GM13977 (cell line): ENCODE measurements around the gene C20orf96.
"Not testable (repeated sequence)": the region's sequence is repeated elsewhere in the genome, so short reads cannot be mapped to it uniquely, and the experiment has no call there.

ENCODE experiments used
- DNase-seq: peaks from one replicate; pipeline ENCODE4 v3.0.0; 2012; ENCODE audit warnings: low spot score
- in situ Hi-C: fragments of 300-500 bp; cut with MboI; formaldehyde crosslinking; loops from one replicate; pipeline ENCODE4 v1.12.0; 2022; ENCODE audit warnings: low sequenced_read_pairs, low pct_unique_long_range_greater_than_20kb, mixed read lengths, inconsistent platforms; ENCODE audit not compliant: unreplicated experiment
- TF ChIP-seq, protein P1 (sequence below): IDR thresholded peaks from 2 replicates; pipeline ENCODE4 v1.5.1; 2012; ENCODE audit warnings: mild to moderate bottlenecking, control low read depth; ENCODE audit not compliant: insufficient read depth; ENCODE audit errors: extremely low read depth, missing control alignments

Gene C20orf96, protein sequence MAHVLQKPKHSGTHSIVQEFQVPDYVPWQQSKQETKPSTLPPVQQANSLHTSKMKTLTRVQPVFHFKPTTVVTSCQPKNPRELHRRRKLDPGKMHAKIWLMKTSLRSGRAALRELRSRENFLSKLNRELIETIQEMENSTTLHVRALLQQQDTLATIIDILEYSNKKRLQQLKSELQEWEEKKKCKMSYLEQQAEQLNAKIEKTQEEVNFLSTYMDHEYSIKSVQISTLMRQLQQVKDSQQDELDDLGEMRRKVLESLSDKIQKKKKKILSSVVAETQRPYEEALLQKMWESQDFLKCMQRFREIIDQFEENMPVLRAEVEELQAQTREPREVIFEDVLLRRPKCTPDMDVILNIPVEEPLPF

DNA sequence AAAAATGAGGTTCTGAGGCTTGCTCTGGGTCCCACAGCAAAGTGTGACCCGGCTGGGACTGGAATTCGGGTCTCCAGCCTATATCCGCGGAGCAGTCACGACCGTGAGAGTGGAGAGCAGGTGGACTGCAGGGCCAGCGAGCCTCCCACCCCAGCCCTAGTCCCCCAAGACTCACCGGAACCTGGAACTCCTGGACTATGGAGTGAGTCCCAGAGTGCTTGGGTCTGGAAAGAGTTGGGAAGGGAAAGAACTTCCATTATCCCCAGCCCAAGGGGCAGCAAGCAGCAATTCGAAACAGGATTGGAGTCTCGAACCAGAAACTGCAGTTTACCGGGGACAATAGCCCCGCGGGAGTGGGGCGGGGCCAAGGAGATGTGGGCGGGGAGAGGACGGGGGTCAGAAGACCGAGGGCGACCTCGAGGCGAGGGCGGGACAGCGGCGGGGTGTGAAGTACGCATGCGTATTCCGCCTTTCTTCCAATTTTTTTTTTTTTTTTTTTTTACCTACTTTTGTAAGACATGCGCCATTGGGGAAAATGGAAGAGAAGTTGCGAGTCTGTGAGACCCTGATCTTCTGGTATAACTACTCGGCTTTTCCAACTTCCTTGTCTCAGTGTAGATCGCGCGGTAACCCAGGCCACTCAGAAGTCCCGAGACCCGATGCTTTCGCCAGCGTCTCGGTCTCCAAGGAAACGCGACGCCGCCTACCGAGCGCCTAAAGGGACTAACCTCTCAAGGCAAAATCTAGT, at the start of gene C20orf96:
C20orf96 (minus strand) TSS at position 667 of the 748 bp plus-strand sequence; CDS start at position 527, 140 bp downstream.
- TF ChIP-seq, protein P1, sequence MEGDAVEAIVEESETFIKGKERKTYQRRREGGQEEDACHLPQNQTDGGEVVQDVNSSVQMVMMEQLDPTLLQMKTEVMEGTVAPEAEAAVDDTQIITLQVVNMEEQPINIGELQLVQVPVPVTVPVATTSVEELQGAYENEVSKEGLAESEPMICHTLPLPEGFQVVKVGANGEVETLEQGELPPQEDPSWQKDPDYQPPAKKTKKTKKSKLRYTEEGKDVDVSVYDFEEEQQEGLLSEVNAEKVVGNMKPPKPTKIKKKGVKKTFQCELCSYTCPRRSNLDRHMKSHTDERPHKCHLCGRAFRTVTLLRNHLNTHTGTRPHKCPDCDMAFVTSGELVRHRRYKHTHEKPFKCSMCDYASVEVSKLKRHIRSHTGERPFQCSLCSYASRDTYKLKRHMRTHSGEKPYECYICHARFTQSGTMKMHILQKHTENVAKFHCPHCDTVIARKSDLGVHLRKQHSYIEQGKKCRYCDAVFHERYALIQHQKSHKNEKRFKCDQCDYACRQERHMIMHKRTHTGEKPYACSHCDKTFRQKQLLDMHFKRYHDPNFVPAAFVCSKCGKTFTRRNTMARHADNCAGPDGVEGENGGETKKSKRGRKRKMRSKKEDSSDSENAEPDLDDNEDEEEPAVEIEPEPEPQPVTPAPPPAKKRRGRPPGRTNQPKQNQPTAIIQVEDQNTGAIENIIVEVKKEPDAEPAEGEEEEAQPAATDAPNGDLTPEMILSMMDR: peak; percentile 12
- in situ Hi-C loops: no loop called here
- DNase-seq: peak; percentile 96

DNA sequence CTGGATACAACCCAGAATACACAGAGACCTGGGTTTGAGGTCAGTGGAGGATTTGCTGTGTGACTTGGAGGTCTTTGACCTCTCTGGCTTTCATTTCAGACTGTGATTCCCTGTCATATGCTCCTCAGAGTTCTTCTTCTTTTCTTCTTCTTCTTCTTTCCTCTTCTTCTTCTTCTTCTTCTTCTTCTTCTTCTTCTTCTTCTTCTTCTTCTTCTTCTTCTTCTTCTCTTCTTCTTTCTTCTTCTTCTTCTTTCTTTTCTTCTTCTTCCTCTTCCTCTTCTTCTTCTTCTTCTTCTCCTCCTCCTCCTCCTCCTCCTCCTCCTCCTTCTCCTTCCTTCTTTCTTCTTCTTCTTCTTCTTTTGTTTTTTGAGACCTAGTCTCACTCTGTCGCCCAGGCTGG, 45.5 kb upstream of the C20orf96 start:
- in situ Hi-C loops: loop anchor here (10.0 kb wide), 1 partner anchor 111 kb away; the partner anchor contains the start of gene DEFB129
- DNase-seq: not testable (repeated sequence)

DNA sequence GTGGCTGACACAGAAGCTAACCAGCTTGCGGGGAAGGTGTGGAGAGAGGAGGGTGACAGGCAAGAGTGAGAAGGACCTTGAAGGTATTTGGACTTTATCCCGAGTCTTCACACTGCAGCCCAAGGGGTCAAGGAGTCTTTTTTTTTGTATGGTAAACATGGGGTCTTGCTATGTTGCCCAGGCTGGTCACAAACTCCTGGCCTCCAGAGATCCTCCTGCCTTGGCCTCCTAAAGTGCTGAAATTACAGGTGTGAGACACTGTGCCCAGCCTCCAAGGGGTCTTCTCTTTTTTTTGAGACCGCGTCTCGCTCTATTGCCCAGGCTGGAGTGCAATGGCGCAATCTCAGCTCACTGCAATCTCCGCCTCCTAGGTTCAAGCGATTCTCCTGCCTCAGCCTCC, 44.0 kb upstream of the C20orf96 start:
- DNase-seq: no peak
- TF ChIP-seq, protein P1: no peak
- in situ Hi-C loops: loop anchor here (10.0 kb wide), 1 partner anchor 110 kb away; the partner anchor contains the start of gene DEFB129

DNA sequence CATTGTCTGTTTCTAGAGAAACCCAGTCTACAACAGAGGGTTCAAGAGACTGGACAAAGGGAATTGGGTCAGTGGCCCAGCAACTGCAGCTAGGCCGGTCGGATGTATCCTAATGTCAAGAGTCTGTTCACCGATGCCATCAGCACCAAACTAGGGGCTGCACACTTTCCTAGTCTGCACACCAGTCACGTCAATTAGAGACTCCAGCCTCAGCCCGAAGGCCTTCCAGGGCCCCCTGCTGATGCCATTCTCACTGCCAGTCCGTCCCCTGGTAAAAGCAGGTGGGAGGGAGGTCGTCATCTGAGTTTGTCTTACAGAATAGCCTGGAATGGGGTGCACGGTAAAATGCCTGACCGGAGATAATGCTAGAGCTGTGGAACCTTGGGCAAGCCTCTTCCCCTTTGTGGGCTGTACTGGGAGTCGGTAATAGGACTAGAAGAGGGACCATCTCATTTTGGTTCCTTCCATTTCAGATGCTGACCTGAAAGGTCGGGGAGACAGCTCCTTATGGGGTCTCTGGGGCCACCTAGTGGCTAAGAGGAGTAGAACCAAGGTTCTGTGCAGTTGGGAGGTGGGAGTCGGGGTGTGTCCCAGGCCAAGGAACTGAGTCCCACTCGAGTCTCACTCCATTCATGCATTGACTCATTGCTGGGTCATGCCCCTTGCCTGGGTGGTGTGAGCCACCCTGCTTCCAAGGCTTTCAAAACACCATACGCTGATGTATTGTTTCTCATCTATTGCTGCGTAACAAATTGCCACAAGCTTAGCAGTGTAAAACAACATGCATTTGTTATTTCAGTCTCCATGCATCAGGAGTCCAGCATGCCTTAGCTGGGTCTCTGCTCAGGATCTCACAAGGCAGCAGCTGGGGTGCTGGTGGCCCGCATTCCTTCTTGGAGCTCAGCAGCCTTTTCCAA, 39.9 kb upstream of the C20orf96 start:
- TF ChIP-seq, protein P1: peak; percentile 81
- in situ Hi-C loops: loop anchor here (10.0 kb wide), 1 partner anchor 106 kb away; the partner anchor contains the start of gene DEFB129
- DNase-seq: peak; percentile 83

DNA sequence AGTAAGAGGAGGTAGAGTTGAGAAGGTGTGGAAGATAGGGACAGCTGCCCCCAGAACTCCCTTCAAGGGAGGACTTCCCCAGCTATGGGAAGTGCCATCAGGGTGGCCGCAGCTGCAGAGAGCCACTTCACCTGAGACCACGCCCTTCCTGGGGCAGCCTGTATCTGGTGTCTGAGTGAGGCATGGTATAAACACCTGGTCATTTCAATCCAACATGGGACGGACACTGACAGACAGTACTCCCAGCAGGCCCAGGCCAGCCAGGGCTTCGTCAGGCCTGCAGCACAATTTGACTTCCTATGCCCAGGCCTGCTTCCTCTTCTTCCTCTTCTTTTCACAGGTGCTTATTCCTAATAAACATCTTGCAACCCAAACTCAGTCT, 39.3 kb upstream of the C20orf96 start:
- no peak for DNase-seq
- TF ChIP-seq, protein P1: no peak
- in situ Hi-C loops: loop anchor here (10.0 kb wide), 1 partner anchor 105 kb away; the partner anchor contains the start of gene DEFB129

DNA sequence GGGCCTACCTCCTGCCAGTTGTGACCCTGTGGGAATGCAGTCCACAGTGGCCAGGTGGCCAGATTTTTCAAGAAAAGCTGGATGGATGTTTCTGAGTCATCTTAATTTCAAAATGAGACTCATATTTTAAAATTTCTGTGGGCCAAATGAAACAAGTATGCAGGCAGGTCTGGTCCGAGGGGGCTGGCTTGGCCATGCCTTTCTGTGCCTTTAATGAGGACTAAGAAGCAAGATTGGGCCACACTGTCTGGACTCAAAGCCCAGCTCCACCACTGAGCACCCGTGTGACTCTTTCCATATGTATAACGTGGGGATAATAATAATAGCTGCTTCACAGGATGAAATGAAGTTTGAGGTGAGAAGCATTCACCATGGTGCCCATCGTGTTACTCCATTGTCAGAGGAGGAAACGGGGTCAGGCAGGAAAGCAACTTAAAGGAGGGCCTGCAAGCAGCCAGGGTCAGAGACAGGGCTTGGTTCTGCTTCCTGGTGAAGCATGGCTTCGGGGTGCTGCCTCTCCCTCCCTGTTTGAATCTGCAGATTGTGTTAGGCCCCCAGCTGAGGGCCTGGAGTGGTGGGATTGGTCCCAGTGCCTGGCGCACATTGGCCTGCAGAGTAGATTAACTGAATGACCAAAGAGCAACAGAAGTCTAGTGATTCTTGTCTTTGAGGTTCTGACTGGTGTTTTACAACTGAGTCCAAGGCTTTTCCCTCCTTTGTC, 38.6 kb upstream of the C20orf96 start:
- in situ Hi-C loops: no loop called here
- DNase-seq: no peak
- TF ChIP-seq, protein P1: no peak
